ENCODE results near the gene FUT3.

The FUT3 gene

GRCh38 chr19:5817218-5817617 lies 34.0 kb downstream of the FUT3 start:
- no peak for DNase-seq (ENCODE audit: low read depth)
- Histone ChIP-seq H3K9ac (ENCODE audit: low read length) (no peak overlapping the region), H3K27me3 (replicated peaks; ENCODE audit: control insufficient read depth, insufficient read depth, low read length) (peaks cover 34% of the 10 kb centered on the region), H3K4me1 (ENCODE audit: control insufficient read depth, insufficient read depth, low read length) (no peaks in the 10 kb centered on the region), H3K9me3 (ENCODE audit: control insufficient read depth, low read length) (no peaks in the 10 kb centered on the region), H3K36me3 (ENCODE audit: control insufficient read depth, insufficient read depth, low read length, severe bottlenecking) (no peaks in the 10 kb centered on the region), H3K4me3 (ENCODE audit: low read length) (no peak overlapping the region)

DNA sequence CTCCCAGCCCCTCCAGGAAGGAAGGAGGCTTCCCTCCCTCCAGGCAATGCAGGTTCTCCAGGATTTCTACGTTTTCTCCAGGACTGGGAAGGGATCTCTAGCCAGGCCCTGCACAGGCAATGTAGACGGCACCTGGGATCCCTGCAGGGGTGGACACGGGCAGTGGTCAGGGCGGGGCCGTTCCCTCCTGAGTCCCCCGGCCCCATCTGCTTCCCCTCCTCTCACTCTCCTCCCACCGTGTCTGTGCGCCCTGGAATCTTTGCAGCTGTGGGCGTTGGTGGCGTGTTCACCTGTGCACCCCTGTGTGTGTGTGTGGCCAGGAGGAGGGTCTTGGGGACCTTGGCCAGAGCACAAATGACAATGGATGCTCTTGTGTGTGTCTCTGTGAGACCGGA lies 36.4 kb downstream of the FUT3 start:
- Histone ChIP-seq H3K36me3 (ENCODE audit: control insufficient read depth, insufficient read depth, low read length, severe bottlenecking) (no peaks in the 10 kb centered on the region), H3K9me3 (ENCODE audit: control insufficient read depth, low read length) (no peaks in the 10 kb centered on the region), H3K4me1 (ENCODE audit: control insufficient read depth, insufficient read depth, low read length) (no peaks in the 10 kb centered on the region), H3K27me3 (replicated peaks; ENCODE audit: control insufficient read depth, insufficient read depth, low read length) (peaks cover 33% of the 10 kb centered on the region), H3K4me3 (ENCODE audit: low read length) (no peak overlapping the region), H3K9ac (ENCODE audit: low read length) (no peak overlapping the region)
- no peak for DNase-seq (ENCODE audit: low read depth)

DNA sequence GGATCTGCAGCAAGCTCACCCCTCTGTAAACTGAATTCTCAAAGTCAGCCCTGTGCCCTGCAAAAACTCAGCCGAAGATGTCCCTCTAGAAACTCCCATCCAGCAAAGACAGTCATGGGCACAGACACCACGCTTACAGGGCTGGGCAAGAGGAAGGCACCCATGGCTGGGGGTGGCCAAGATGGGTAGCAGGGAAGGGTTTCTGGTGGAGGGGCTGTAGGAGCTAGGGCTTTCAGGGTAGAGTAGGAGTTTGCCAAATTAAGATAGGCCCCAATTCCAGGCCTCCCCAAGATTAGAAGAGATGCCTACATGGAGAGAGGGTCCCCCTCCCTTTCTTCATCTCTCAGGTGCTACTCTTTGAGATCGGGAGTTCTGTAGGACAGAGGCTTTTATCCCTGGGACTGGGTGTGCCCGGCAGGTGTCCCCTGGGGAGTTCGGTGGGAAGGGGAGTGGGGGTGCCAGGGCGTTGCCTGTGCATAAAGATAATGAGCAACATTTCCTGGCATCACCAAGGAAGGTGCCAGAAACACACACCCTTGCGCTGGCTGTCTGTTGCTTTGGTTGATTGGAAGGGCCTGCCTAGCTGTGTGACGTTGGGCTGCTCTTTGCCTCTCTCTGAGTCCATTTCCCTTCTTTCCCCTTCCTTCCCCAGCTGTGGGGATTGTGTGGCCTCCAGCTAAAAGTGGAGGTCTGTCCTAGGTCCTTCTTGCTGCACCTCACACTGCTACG lies 37.0 kb downstream of the FUT3 start:
- no peak for DNase-seq (ENCODE audit: low read depth)
- no peak overlapping the region for H3K9ac ChIP-seq (ENCODE audit: low read length)

GRCh38 chr19:5811117-5811516 lies 40.1 kb downstream of the FUT3 start:
- H3K9me3 ChIP-seq (ENCODE audit: control insufficient read depth, low read length): no peaks in the 10 kb centered on the region
- H3K9ac ChIP-seq (ENCODE audit: low read length): no peak overlapping the region
- H3K27me3 ChIP-seq (replicated peaks; ENCODE audit: control insufficient read depth, insufficient read depth, low read length): peaks cover 33% of the 10 kb centered on the region
- H3K4me1 ChIP-seq (ENCODE audit: control insufficient read depth, insufficient read depth, low read length): no peaks in the 10 kb centered on the region
- H3K36me3 ChIP-seq (ENCODE audit: control insufficient read depth, insufficient read depth, low read length, severe bottlenecking): no peaks in the 10 kb centered on the region
- no peak for DNase-seq (ENCODE audit: low read depth)
- H3K4me3 ChIP-seq (ENCODE audit: low read length): no peak overlapping the region

More for the DNA sequence above, 37.0 kb downstream of the FUT3 start:
- Histone ChIP-seq H3K4me3 (ENCODE audit: low read length) (no peak overlapping the region), H3K36me3 (ENCODE audit: control insufficient read depth, insufficient read depth, low read length, severe bottlenecking) (no peaks in the 10 kb centered on the region), H3K27me3 (replicated peaks; ENCODE audit: control insufficient read depth, insufficient read depth, low read length) (peaks cover 33% of the 10 kb centered on the region), H3K4me1 (ENCODE audit: control insufficient read depth, insufficient read depth, low read length) (no peaks in the 10 kb centered on the region), H3K9me3 (ENCODE audit: control insufficient read depth, low read length) (no peaks in the 10 kb centered on the region)

GRCh38 chr19:5809469-5809868 lies 41.8 kb downstream of the FUT3 start:
- Histone ChIP-seq H3K9me3 (ENCODE audit: control insufficient read depth, low read length) (no peaks in the 10 kb centered on the region), H3K27me3 (replicated peaks; ENCODE audit: control insufficient read depth, insufficient read depth, low read length) (peaks cover 28% of the 10 kb centered on the region), H3K9ac (ENCODE audit: low read length) (no peak overlapping the region), H3K36me3 (ENCODE audit: control insufficient read depth, insufficient read depth, low read length, severe bottlenecking) (no peaks in the 10 kb centered on the region), H3K4me3 (ENCODE audit: low read length) (no peak overlapping the region), H3K4me1 (ENCODE audit: control insufficient read depth, insufficient read depth, low read length) (no peaks in the 10 kb centered on the region)
- DNase-seq (ENCODE audit: low read depth): no peak

GRCh38 chr19:5809053-5809452 lies 42.2 kb downstream of the FUT3 start:
- Histone ChIP-seq H3K4me1 (ENCODE audit: control insufficient read depth, insufficient read depth, low read length) (no peaks in the 10 kb centered on the region), H3K4me3 (ENCODE audit: low read length) (no peak overlapping the region), H3K9ac (ENCODE audit: low read length) (no peak overlapping the region), H3K36me3 (ENCODE audit: control insufficient read depth, insufficient read depth, low read length, severe bottlenecking) (no peaks in the 10 kb centered on the region), H3K27me3 (replicated peaks; ENCODE audit: control insufficient read depth, insufficient read depth, low read length) (peaks cover 24% of the 10 kb centered on the region), H3K9me3 (ENCODE audit: control insufficient read depth, low read length) (no peaks in the 10 kb centered on the region)
- DNase-seq (ENCODE audit: low read depth): no peak

DNA sequence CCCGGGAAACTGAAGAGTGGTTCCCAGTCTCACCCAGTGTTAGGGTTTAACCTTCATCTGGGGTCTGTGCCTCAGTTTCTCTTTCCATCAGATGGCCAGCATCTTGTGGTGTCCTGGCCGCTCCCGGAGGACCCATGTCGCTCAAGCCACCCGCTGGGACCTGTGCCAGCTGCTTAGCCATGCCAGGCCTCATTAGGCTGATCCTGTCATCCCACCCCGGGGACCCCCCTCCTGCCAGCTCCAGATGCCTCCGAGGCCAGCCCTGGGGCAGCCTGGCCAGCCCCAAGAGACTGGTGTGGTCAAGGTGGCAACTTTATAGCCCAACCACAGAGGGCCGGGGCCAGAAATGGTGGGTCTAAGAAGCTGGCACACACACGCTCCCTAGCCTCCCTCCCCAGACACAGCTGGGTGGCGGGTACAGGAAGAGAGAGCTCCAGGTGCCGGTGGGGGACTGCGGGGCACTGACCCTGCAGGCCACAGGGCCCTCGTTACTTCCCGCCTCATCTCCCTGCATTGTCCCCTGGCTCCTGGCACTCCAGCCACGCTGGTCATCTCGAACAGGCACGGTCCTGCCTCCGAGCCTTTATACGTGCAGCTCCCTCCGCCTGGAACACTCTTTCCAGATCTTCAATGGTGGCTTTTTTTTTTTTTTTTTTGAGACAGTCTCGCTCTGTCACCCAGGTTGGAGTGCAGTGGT lies 43.0 kb downstream of the FUT3 start:
- Histone ChIP-seq H3K27me3 (replicated peaks; ENCODE audit: control insufficient read depth, insufficient read depth, low read length) (peaks cover 20% of the 10 kb centered on the region), H3K36me3 (ENCODE audit: control insufficient read depth, insufficient read depth, low read length, severe bottlenecking) (no peaks in the 10 kb centered on the region), H3K9me3 (ENCODE audit: control insufficient read depth, low read length) (no peaks in the 10 kb centered on the region), H3K4me3 (ENCODE audit: low read length) (no peak overlapping the region), H3K4me1 (ENCODE audit: control insufficient read depth, insufficient read depth, low read length) (peaks cover 6% of the 10 kb centered on the region), H3K9ac (ENCODE audit: low read length) (no peak overlapping the region)
- DNase-seq (ENCODE audit: low read depth): no peak

GRCh38 chr19:5806905-5807304 lies 44.3 kb downstream of the FUT3 start:
- Histone ChIP-seq H3K4me3 (ENCODE audit: low read length) (no peak overlapping the region), H3K9me3 (ENCODE audit: control insufficient read depth, low read length) (no peaks in the 10 kb centered on the region), H3K4me1 (ENCODE audit: control insufficient read depth, insufficient read depth, low read length) (peaks cover 10% of the 10 kb centered on the region), H3K36me3 (ENCODE audit: control insufficient read depth, insufficient read depth, low read length, severe bottlenecking) (no peaks in the 10 kb centered on the region), H3K27me3 (replicated peaks; ENCODE audit: control insufficient read depth, insufficient read depth, low read length) (peaks cover 20% of the 10 kb centered on the region), H3K9ac (ENCODE audit: low read length) (no peak overlapping the region)
- no peak for DNase-seq (ENCODE audit: low read depth)

DNA sequence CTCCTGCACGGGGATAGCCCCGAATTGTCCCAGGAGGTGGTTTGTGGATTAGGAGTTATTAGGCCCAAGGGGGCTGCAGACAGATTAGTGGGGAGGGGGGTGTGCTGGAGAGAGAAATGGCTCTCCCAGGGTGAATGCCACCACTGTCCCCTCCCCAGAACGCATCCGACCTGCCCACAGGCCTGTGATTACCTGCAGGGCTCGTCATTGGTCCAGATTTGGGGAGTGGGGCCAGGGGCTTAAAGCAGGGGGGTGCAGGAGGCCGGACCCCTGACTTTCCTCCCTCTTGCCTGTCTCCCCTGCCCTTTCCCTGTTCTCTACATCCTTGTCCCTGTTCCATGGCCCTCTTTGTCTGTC lies 45.1 kb downstream of the FUT3 start:
- Histone ChIP-seq H3K9me3 (ENCODE audit: control insufficient read depth, low read length) (no peaks in the 10 kb centered on the region), H3K4me3 (ENCODE audit: low read length) (no peak overlapping the region), H3K27me3 (replicated peaks; ENCODE audit: control insufficient read depth, insufficient read depth, low read length) (peaks cover 20% of the 10 kb centered on the region), H3K4me1 (ENCODE audit: control insufficient read depth, insufficient read depth, low read length) (peaks cover 12% of the 10 kb centered on the region), H3K36me3 (ENCODE audit: control insufficient read depth, insufficient read depth, low read length, severe bottlenecking) (no peaks in the 10 kb centered on the region), H3K9ac (ENCODE audit: low read length) (no peak overlapping the region)
- DNase-seq (ENCODE audit: low read depth): no peak

- peaks cover 15% of the 10 kb centered on the region for H3K4me1 ChIP-seq (ENCODE audit: control insufficient read depth, insufficient read depth, low read length)
- peak; percentile 84 for DNase-seq (ENCODE audit: low read depth)
- H3K36me3 ChIP-seq (ENCODE audit: control insufficient read depth, insufficient read depth, low read length, severe bottlenecking): no peaks in the 10 kb centered on the region
- H3K4me3 ChIP-seq (ENCODE audit: low read length): no peak overlapping the region
- peaks cover 20% of the 10 kb centered on the region for H3K27me3 ChIP-seq (replicated peaks; ENCODE audit: control insufficient read depth, insufficient read depth, low read length)
- H3K9ac ChIP-seq (ENCODE audit: low read length): no peak overlapping the region
- H3K9me3 ChIP-seq (ENCODE audit: control insufficient read depth, low read length): no peaks in the 10 kb centered on the region
Measured at GRCh38 chr19:5805462-5806132, 45.7 kb downstream of the FUT3 start.

All from adipocyte (in vitro differentiated cells).